ENCODE data around the gene ECSIT. TPM values are rescaled to one million over a fixed set of nuclear protein-coding genes. Genes with fewer than 3 reads are reported as not detected.

The ECSIT gene
- polyA plus RNA-seq, 1 of the 3 experiments (the other 2 are of a cell fraction), result 43.8 TPM

GRCh38 chr19:11510444-11510843, 18.5 kb downstream of the ECSIT start (continued):
- TF ChIP-seq USF2 (IDR thresholded peaks at IDR 0.05; ENCODE audit: borderline replicate concordance, low read depth, low read length), result no peak
- TF ChIP-seq GABPA (IDR thresholded peaks at IDR 0.05; ENCODE audit: low read depth), result no peak

- 93% methylated on average over 14 of the region's 18 CpGs for WGBS (ENCODE audit: low lambda C conversion rate)
- H2AFZ ChIP-seq (ENCODE audit: low read depth), result no peak overlapping the region
- H3K79me2 ChIP-seq (ENCODE audit: insufficient read depth), result peaks cover 21% of the 10 kb centered on the region; the same call in 1 of the 2 replicates
- no peaks in the 10 kb centered on the region for H3K9me3 ChIP-seq
- H3K9ac ChIP-seq, result no peak overlapping the region
- no peak for DNase-seq
- POLR2A ChIA-PET, result no interaction called here
- CTCF ChIA-PET, result interaction anchor here (1.0 kb wide), 1 partner anchor 25 kb away, joined by 3 read pairs; no protein-coding TSS in a partner anchor
- H3K27me3 ChIP-seq (ENCODE audit: insufficient read depth), result no peaks in the 10 kb centered on the region
- H3K27ac ChIP-seq (ENCODE audit: low read depth in 2 of 2, low read length in 1 of 2), result no peak overlapping the region
- H3K4me2 ChIP-seq, result no peak overlapping the region
- H3F3A ChIP-seq (replicated peaks; ENCODE audit: insufficient read depth), result peaks cover 7% of the 10 kb centered on the region
- no peak overlapping the region for H3K4me3 ChIP-seq (ENCODE audit: low read depth in 2 of 2, low read length in 1 of 2)
- peaks cover 0 to 3% of the 10 kb centered on the region in 2 experiments for H3K36me3 ChIP-seq (replicated peaks in 1 of 2; ENCODE audit: control insufficient read depth in 1 of 2, insufficient read depth in 2 of 2, low read length in 1 of 2)
- H3K9me2 ChIP-seq, result no peaks in the 10 kb centered on the region
- H3K4me1 ChIP-seq (ENCODE audit: control insufficient read depth in 1 of 2, insufficient read depth in 2 of 2, low read depth in 1 of 2, low read length in 1 of 2), result peaks cover 9 to 12% of the 10 kb centered on the region in 2 experiments; a peak in 2 of 4 replicates
- no peaks in the 10 kb centered on the region for H4K20me1 ChIP-seq (ENCODE audit: insufficient read depth)
- TF ChIP-seq ELF1 (IDR thresholded peaks at IDR 0.05) (no peak), SIN3A (IDR thresholded peaks at IDR 0.05; ENCODE audit: borderline replicate concordance, low read depth, low read length) (no peak)
Measured at GRCh38 chr19:11507370-11508078, 21.4 kb downstream of the ECSIT start.

GRCh38 chr19:11506967-11507366, 22.0 kb downstream of the ECSIT start:
- 94% methylated on average over 6 of the region's 6 CpGs for whole genome bisulfite sequencing (ENCODE audit: low lambda C conversion rate)
- H3K27me3 ChIP-seq (ENCODE audit: insufficient read depth), result no peaks in the 10 kb centered on the region
- TF ChIP-seq MAX (IDR thresholded peaks at IDR 0.05; ENCODE audit: low read depth), result no peak
- no peak for TF ChIP-seq NFIC (IDR thresholded peaks at IDR 0.05; ENCODE audit: borderline replicate concordance)
- TF ChIP-seq SMC3 (IDR thresholded peaks at IDR 0.05; ENCODE audit: low read depth, low read length), result no peak
- no peak for TF ChIP-seq TCF12 (IDR thresholded peaks at IDR 0.05)
- TF ChIP-seq JUND (IDR thresholded peaks at IDR 0.05), result no peak
- no peak for TF ChIP-seq PBX3 (IDR thresholded peaks at IDR 0.05)
- TF ChIP-seq EP300 (IDR thresholded peaks at IDR 0.05; ENCODE audit: borderline replicate concordance in 1 of 2, low read depth in 1 of 2, low read length in 1 of 2), result no peak
- no peak for TF ChIP-seq USF1 (IDR thresholded peaks at IDR 0.05; ENCODE audit: borderline replicate concordance, low read depth)
- no peak for TF ChIP-seq FOXJ3 (CRISPR knock-in tag; IDR thresholded peaks at IDR 0.05)
- TF ChIP-seq FOXM1 (IDR thresholded peaks at IDR 0.05; ENCODE audit: low read depth), result no peak
- no peak for TF ChIP-seq SIN3A (IDR thresholded peaks at IDR 0.05; ENCODE audit: borderline replicate concordance, low read depth, low read length)
- no peak overlapping the region for H3K27ac ChIP-seq (ENCODE audit: low read depth in 2 of 2, low read length in 1 of 2)
- ChIA-PET CTCF (interaction anchor here (2.1 kb wide), 1 partner anchor 11 kb away, joined by 8 read pairs; no protein-coding TSS in a partner anchor), POLR2A (no interaction called here)
- no peaks in the 10 kb centered on the region for H4K20me1 ChIP-seq (ENCODE audit: insufficient read depth)
- peaks cover 7% of the 10 kb centered on the region for H3F3A ChIP-seq (replicated peaks; ENCODE audit: insufficient read depth)
- no peaks in the 10 kb centered on the region for H3K9me2 ChIP-seq
- H2AFZ ChIP-seq (ENCODE audit: low read depth), result no peak overlapping the region
- H3K79me2 ChIP-seq (ENCODE audit: insufficient read depth), result peaks cover 22% of the 10 kb centered on the region; the same call in 1 of the 2 replicates
- H3K9me3 ChIP-seq, result no peaks in the 10 kb centered on the region
- H3K4me2 ChIP-seq, result no peak overlapping the region
- H3K36me3 ChIP-seq (replicated peaks in 1 of 2; ENCODE audit: control insufficient read depth in 1 of 2, insufficient read depth in 2 of 2, low read length in 1 of 2), result peaks cover 0 to 3% of the 10 kb centered on the region in 2 experiments
- no peak for DNase-seq
- H3K4me1 ChIP-seq (ENCODE audit: control insufficient read depth in 1 of 2, insufficient read depth in 2 of 2, low read depth in 1 of 2, low read length in 1 of 2), result peaks cover 9 to 12% of the 10 kb centered on the region in 2 experiments; a peak in 2 of 4 replicates
- H3K4me3 ChIP-seq (ENCODE audit: low read depth in 2 of 2, low read length in 1 of 2), result no peak overlapping the region
- no peak overlapping the region for H3K9ac ChIP-seq

Measured in SK-N-SH (cell line).